GM19452 (cell line): Measurements from ENCODE around the gene CAMTA1.

ENCODE experiments used
- ATAC-seq: cut with Tn5 transposase; IDR thresholded peaks from one replicate; pipeline ENCODE4 v1.9.1; 2021; ENCODE audit not compliant: unreplicated experiment

CAMTA1 gene

GRCh38 chr1:6848816-6849215 lies 63.6 kb downstream of the CAMTA1 start:
- no peak for ATAC-seq

- no peak for ATAC-seq
These were observed 65.3 kb downstream of the CAMTA1 start for GRCh38 chr1:6850537-6850936.

GRCh38 chr1:6852136-6852890 lies 67.1 kb downstream of the CAMTA1 start:
- no peak for ATAC-seq

GRCh38 chr1:6854166-6854565 lies 68.9 kb downstream of the CAMTA1 start:
- no peak for ATAC-seq

GRCh38 chr1:6857831-6858230 lies 72.6 kb downstream of the CAMTA1 start:
- no peak for ATAC-seq

- no peak for ATAC-seq
These were observed 73.3 kb downstream of the CAMTA1 start for GRCh38 chr1:6858596-6858995.

GRCh38 chr1:6859415-6860343 lies 74.4 kb downstream of the CAMTA1 start:
- no peak for ATAC-seq

- ATAC-seq = no peak
These were observed 75.1 kb downstream of the CAMTA1 start for GRCh38 chr1:6860401-6860800.

- ATAC-seq = peak; percentile 46
These were observed 75.9 kb downstream of the CAMTA1 start for GRCh38 chr1:6861075-6861724.

- ATAC-seq = no peak
These were observed 77.7 kb downstream of the CAMTA1 start for GRCh38 chr1:6862906-6863305.

- ATAC-seq = no peak
These were observed 78.9 kb downstream of the CAMTA1 start for GRCh38 chr1:6864166-6864565.

GRCh38 chr1:6866825-6867224 lies 81.6 kb downstream of the CAMTA1 start:
- ATAC-seq = no peak

GRCh38 chr1:6867321-6867720 lies 82.1 kb downstream of the CAMTA1 start:
- ATAC-seq = no peak

- no peak for ATAC-seq
These were observed 82.7 kb downstream of the CAMTA1 start for GRCh38 chr1:6867729-6868659.

- no peak for ATAC-seq
These were observed 83.6 kb downstream of the CAMTA1 start for GRCh38 chr1:6868660-6869380.

- no peak for ATAC-seq
These were observed 84.3 kb downstream of the CAMTA1 start for GRCh38 chr1:6869545-6869944.

GRCh38 chr1:6870086-6870485 lies 84.8 kb downstream of the CAMTA1 start:
- ATAC-seq = no peak

- ATAC-seq = no peak
These were observed 85.3 kb downstream of the CAMTA1 start for GRCh38 chr1:6870571-6870970.

- ATAC-seq = no peak
These were observed 86.2 kb downstream of the CAMTA1 start for GRCh38 chr1:6871300-6871972.
